SK-N-MC (cell line): Measurements from ENCODE around the gene CTLA4.

ENCODE experiments used
- EZH2 ChIP-seq: fragments of 200-600 bp; sonication (generic); IDR thresholded peaks from one replicate; pipeline ENCODE4 v1.6.1; 2017; ENCODE audit warnings: antibody characterized with exemption
- FOXP2 ChIP-seq: optimal IDR thresholded peaks from 2 replicates; pipeline ENCODE3; 2011; ENCODE audit warnings: mild to moderate bottlenecking, moderate library complexity; ENCODE audit not compliant: insufficient read depth; ENCODE audit errors: extremely low read length, control extremely low read depth
- POLR2AphosphoS5 ChIP-seq: IDR thresholded peaks from 2 replicates; pipeline ENCODE4 v1.6.1; 2012; ENCODE audit warnings: mild to moderate bottlenecking, low read depth, low read length, borderline replicate concordance

DNA sequence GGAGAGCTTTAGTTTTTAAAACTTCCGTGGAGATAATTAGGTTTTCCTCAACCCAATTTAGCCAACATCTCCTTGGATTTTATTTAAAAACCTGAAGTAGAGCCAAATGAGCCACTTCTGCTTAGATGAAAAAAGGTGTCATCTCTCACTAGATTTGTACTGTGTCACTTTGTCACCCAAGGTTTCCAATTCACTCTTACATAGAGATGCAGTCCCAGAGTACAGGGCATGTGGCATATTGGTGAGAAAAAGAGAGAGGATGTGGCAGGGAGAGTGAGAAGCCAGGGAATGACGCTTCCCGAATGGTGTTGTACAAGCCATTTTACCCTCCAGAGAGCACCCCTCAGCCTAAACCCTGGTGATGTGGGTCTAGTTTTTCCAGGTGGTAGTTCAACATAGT is 44.4 kb upstream of the CTLA4 start:
- TF ChIP-seq POLR2AphosphoS5 (no peak), EZH2 (no peak), FOXP2 (no peak)
